Activated CD4-positive, alpha-beta T cell treated with anti-CD3 and anti-CD28 coated beads, Interleukin-2, amount 10 ng/mL, durations not matched to agents 24 days and 14 days (primary cell): ENCODE results near the gene GABBR1. TPM values are rescaled to one million over a fixed set of nuclear protein-coding genes. Genes with fewer than 3 reads are reported as not detected.
"Not testable (repeated sequence)": the region's sequence is repeated elsewhere in the genome, so short reads cannot be mapped to it uniquely, and the experiment has no call there.

Experiments
- DNase-seq: peaks from one replicate; pipeline ENCODE4 v3.0.0; 2022
- H3K27ac Mint-ChIP-seq: one replicate; pipeline ENCODE4 v1.8.0; 2022; ENCODE audit warnings: mild to moderate bottlenecking, mixed read lengths
- H3K27me3 Mint-ChIP-seq: one replicate; pipeline ENCODE4 v1.8.0; 2022; ENCODE audit warnings: mixed read lengths
- H3K36me3 Mint-ChIP-seq: one replicate; pipeline ENCODE4 v1.8.0; 2022; ENCODE audit warnings: low read depth, mild to moderate bottlenecking, mixed read lengths
- H3K4me1 Mint-ChIP-seq: one replicate; pipeline ENCODE4 v1.8.0; 2021; ENCODE audit warnings: mixed read lengths
- H3K4me3 Mint-ChIP-seq: one replicate; pipeline ENCODE4 v1.8.0; 2022; ENCODE audit warnings: mild to moderate bottlenecking, moderate library complexity, mixed read lengths
- H3K9me3 Mint-ChIP-seq: one replicate; pipeline ENCODE4 v1.8.0; 2021; ENCODE audit warnings: mixed read lengths
- intact Hi-C: fragments of 100-400 bp; cut with micrococcal nuclease; formaldehyde crosslinking; loops from one replicate; pipeline ENCODE4 v1.15.1; 2023
- total RNA-seq: library from RNA; stranded (reverse); gene quantifications from 2 replicates; pipeline ENCODE4 v1.2.3, GENCODE V29; 2022

GABBR1 gene
- total RNA-seq, result 20.4 and 24.0 TPM in 2 replicates

DNA sequence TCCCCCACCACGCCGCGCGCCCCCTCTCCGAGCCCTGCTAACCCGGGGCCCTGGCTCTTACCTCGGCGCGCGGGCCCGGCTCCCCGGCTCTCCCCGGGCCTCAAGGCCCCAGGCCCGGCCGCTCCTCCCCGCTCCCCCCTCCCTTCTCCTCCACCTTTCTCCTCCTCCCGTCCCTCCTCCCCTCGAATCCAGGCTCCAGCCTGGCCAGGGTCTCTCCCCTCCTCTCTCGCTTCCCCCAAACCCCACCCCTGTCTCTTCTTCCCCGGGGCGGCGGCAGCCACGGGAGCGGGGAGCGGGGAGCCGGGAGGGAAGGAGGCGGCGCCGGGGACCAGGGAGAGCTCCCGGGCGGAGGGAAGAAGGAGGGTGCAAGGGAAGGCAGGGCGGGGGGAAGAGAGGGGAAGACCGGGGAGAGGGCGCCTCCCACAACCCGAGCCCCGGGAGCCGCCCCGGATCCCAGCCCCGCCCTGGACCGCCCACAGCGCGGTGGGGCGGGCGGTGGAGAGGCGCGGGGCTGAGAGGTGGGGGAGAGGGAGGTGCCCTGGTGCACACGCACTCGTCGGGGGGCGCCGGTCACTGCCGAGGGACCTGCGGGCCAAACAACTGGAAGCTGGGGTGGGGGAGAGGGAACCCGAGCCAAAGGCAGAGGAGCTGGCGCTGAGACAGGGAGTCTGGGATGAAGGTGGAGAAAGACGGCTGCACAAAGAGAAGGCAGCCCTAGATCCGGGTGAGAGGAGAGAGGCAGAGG lies at the start of gene GABBR1:
Gene GABBR1, minus strand, starts transcription at position 395 of the 745 bp plus-strand sequence. CDS start 798 bp downstream, outside the sequence.
- Mint-ChIP-seq H3K27ac (peak within 1 kb of the TSS; percentile 68), H3K27me3 (peaks cover 41% of the 10 kb centered on the region), H3K4me1 (peaks cover 45% of the 10 kb centered on the region), H3K4me3 (peak within 1 kb of the TSS; percentile 94), H3K36me3 (peaks cover 8% of the 10 kb centered on the region), H3K9me3 (no peaks in the 10 kb centered on the region)
- intact Hi-C loops, result loop anchor here (1.0 kb wide), 1 partner anchor 17 kb away; no protein-coding TSS in a partner anchor
- peak; percentile 95 for DNase-seq

DNA sequence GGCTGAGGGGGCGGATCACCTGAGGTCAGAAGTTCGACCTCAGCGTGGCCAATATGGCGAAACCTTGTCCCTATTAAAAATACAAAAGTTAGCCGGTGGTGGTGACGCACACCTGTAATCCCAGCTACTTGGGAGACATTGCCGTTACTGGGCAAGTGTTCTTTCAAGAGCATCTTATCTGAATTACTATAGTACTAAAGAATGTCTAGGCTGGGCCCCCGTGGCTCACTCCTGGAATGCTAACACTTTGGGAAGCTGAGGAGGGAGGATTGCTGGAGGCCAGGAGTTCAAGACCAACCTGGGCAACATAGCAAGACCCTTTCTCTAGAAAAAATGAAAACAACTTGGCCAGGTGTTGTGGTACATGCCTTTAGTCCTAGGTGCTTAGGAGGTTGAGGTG lies 48.8 kb upstream of the GABBR1 start:
- intact Hi-C loops, result no loop called here

DNA sequence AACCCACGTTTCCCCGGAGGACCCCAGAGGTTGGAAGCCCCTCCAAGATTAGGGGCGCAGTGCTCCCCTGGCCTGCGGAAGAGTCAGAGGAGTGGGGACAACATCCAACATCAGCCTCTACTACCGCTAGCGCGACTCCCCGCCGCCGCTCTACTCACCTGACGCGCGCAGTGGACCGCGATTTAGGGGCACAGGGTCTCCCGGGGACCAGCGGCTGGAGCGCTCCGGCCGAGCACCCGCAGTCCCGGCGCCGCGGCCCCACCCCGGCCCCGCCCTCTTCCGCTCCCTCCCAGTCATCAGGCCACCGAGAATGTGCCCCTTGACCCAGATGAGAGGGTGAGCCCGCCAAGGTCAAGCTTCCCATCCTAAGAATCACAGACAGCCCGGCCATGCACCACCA lies 47.9 kb upstream of the GABBR1 start, which contains the start of gene ZFP57:
Gene ZFP57, minus strand, starts transcription at position 249 of the 400 bp plus-strand sequence. CDS start 4,149 bp downstream, outside the sequence.
- Mint-ChIP-seq H3K36me3 (no peaks in the 10 kb centered on the region), H3K9me3 (no peaks in the 10 kb centered on the region), H3K27ac (peak within 1 kb of the TSS; percentile 18), H3K4me3 (peak within 1 kb of the TSS; percentile 60), H3K27me3 (peaks cover 7% of the 10 kb centered on the region), H3K4me1 (peaks cover 16% of the 10 kb centered on the region)
- intact Hi-C loops, result no loop called here
- DNase-seq, result no peak

More for the DNA sequence above, 48.8 kb upstream of the GABBR1 start:
- Mint-ChIP-seq H3K9me3 (no peaks in the 10 kb centered on the region), H3K27ac (no peak overlapping the region), H3K4me3 (no peak overlapping the region), H3K4me1 (peaks cover 15% of the 10 kb centered on the region), H3K27me3 (peaks cover 10% of the 10 kb centered on the region), H3K36me3 (no peaks in the 10 kb centered on the region)
- DNase-seq, result no peak

DNA sequence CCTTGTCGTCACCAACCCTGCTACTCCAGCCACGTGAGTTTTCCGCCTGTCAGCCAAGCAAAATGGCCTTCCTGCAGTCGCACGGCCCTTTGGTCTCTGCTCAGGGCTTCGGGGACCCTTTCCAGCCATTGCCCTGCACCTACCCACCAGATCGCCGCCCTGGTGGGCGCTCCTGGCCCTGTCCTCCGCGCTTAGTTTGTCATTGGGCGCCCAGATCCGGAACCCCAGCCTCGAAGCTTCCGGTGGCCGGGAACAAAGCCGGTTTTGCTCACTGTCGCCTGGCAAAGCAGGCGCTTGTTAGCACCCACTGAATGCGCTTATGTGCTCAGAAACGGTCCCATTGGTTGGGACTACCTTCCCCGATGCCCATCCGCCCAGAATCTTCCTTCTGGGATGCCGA lies 47.4 kb upstream of the GABBR1 start:
- intact Hi-C loops, result no loop called here
- no peak for DNase-seq
- peaks cover 16% of the 10 kb centered on the region for H3K4me1 Mint-ChIP-seq
- H3K27me3 Mint-ChIP-seq, result peaks cover 6% of the 10 kb centered on the region
- no peaks in the 10 kb centered on the region for H3K9me3 Mint-ChIP-seq
- peak overlapping the region; percentile 60 for H3K4me3 Mint-ChIP-seq
- H3K36me3 Mint-ChIP-seq, result no peaks in the 10 kb centered on the region
- H3K27ac Mint-ChIP-seq, result peak overlapping the region; percentile 18

DNA sequence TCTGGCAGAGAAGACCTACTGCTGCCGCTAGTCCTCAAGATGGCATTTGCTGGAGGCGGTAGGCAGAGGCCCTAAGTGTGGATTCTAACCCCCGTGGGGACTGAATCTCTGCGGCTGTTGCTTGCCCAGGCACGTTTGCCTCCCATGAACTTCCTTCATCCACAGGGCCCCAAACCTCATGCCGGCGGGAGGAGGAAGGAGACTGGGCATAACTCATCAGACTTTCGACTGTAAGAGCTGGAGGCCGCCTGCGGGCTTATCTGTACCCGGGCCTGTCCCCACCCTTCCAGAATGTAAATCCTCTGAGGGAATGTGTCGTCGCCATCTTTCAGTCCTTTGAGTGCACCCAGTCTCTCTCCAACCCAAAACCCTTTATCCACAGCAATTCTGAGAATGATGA lies 47.0 kb upstream of the GABBR1 start:
- Mint-ChIP-seq H3K4me1 (peaks cover 16% of the 10 kb centered on the region), H3K27me3 (peaks cover 3% of the 10 kb centered on the region), H3K36me3 (no peaks in the 10 kb centered on the region), H3K9me3 (no peaks in the 10 kb centered on the region), H3K4me3 (peak overlapping the region; percentile 60), H3K27ac (peak overlapping the region; percentile 18)
- intact Hi-C loops, result no loop called here
- no peak for DNase-seq

DNA sequence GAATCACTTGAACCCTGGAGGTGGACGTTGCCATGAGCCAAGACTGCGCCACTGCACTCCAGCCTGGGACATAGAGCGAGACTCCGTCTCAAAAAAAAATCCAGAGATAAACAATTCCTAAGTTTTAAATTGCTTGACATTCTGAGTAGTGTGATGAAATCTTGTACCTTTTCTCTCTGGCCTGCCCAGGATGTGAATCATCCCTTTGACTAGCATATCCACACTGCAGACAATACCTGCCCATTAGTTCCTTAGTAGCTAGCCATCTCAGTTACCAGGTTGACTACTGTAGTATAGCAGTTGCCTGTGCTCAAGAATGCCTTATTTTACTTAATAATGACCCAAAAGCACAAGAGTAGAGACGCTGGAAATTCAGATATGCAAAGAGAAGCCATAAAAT lies 45.1 kb upstream of the GABBR1 start:
- no peak overlapping the region for H3K27ac Mint-ChIP-seq
- intact Hi-C loops, result no loop called here
- H3K36me3 Mint-ChIP-seq, result no peaks in the 10 kb centered on the region
- no peak for DNase-seq
- no peaks in the 10 kb centered on the region for H3K9me3 Mint-ChIP-seq
- no peaks in the 10 kb centered on the region for H3K27me3 Mint-ChIP-seq
- H3K4me3 Mint-ChIP-seq, result no peak overlapping the region
- H3K4me1 Mint-ChIP-seq, result peaks cover 11% of the 10 kb centered on the region

DNA sequence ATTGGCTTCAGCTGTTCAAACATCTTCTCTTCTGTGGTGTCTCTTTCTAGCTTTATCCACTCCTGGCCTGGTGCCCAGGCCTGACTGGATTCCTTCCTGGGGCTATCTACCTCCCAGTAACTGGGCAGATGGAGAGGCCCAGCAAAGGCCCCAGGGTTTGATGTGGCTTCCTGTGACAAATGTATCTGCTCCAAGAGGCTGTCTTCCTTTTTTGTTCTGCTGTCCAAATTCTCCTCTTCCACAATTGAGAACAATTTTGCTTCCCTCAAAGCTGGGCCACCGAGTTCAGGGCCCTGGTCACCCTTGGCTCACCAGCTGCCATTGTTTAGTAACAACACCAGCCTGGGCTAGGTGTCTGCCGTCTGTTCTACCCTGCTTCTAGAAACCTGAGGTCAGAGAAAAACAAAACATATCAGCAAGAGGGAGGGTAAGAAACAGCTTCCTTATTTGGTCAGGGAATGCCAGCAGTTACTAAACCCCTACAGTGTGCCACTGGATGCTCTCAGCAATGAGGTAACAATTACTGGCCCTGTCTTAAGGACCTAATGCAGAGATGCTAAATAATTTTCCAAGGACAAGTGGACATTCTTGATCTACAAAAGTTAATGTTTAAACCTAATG lies 44.1 kb upstream of the GABBR1 start:
- intact Hi-C loops, result no loop called here
- H3K27me3 Mint-ChIP-seq, result peaks cover 2% of the 10 kb centered on the region
- DNase-seq, result no peak
- H3K9me3 Mint-ChIP-seq, result no peaks in the 10 kb centered on the region
- H3K36me3 Mint-ChIP-seq, result no peaks in the 10 kb centered on the region
- H3K27ac Mint-ChIP-seq, result peak overlapping the region; percentile 21
- peaks cover 11% of the 10 kb centered on the region for H3K4me1 Mint-ChIP-seq
- H3K4me3 Mint-ChIP-seq, result no peak overlapping the region

DNA sequence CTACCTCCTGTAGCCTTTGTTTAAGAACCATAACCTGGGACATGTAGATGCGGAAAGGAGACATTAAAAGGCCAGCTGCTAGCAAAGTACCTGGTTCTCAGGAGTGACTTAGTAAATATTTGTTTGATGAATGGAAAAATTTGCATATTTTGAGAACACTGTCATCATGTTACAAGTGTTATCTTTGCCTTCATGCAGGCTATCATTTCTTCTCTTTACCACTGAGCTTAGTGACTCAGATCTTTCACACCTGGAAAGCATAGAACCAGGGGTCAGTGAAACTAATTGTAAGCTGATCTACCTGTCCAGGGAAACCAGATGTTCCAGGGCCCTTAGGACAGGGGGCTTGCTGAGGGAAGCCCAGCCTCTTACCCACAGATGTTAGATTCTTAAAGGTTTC lies 42.6 kb upstream of the GABBR1 start:
- Mint-ChIP-seq H3K27me3 (peaks cover 12% of the 10 kb centered on the region), H3K27ac (no peak overlapping the region)

DNA sequence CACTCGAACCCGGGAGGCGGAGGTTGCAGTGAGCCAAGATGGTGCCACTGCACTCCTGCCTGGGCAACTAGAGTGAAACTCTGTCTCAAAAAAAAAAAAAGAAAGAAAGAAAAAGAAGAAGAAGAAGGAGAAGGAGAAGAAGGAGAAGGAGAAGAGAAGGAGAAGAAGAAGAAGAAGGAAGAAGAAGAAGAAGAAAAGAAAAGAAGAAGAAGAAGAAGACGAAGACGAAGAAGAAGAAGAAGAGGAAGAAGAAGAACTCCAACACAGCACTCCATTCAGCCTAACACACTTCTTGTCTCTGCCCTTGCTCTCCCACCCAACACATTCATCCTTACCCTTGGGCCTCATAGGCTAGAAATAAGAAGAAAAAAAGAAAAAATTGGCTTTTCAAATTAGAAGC lies 41.0 kb upstream of the GABBR1 start:
- no peaks in the 10 kb centered on the region for H3K9me3 Mint-ChIP-seq
- peaks cover 16% of the 10 kb centered on the region for H3K27me3 Mint-ChIP-seq
- H3K4me3 Mint-ChIP-seq, result no peak overlapping the region
- H3K4me1 Mint-ChIP-seq, result peaks cover 11% of the 10 kb centered on the region
- H3K27ac Mint-ChIP-seq, result no peak overlapping the region
- intact Hi-C loops, result no loop called here
- no peak for DNase-seq
- no peaks in the 10 kb centered on the region for H3K36me3 Mint-ChIP-seq

More for the DNA sequence above, 42.6 kb upstream of the GABBR1 start:
- DNase-seq, result no peak
- Mint-ChIP-seq H3K4me3 (no peak overlapping the region), H3K36me3 (no peaks in the 10 kb centered on the region), H3K4me1 (peaks cover 11% of the 10 kb centered on the region), H3K9me3 (no peaks in the 10 kb centered on the region)
- intact Hi-C loops, result no loop called here

DNA sequence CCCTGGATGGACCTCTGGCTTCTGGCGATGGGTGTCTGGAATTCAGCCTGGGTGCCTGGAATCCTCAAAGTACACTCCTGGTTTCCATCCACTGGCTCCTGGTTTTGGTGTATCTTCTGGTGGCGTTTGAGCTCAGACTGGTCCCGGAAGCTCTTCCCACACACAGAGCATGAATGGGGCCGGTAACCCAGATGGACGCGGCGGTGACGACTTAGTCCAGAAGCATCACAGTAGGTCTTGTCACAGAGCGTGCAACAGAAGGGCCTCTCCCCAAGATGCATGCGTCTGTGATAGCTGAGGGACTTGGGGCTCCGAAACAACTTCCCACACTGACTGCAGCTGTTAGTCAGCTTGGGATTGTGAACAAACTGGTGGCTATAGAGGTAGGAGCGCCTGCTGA lies 40.2 kb upstream of the GABBR1 start:
- Mint-ChIP-seq H3K27me3 (peaks cover 20% of the 10 kb centered on the region), H3K36me3 (no peaks in the 10 kb centered on the region), H3K27ac (no peak overlapping the region), H3K4me3 (no peak overlapping the region), H3K9me3 (no peaks in the 10 kb centered on the region), H3K4me1 (peaks cover 11% of the 10 kb centered on the region)
- intact Hi-C loops, result no loop called here
- DNase-seq, result no peak

DNA sequence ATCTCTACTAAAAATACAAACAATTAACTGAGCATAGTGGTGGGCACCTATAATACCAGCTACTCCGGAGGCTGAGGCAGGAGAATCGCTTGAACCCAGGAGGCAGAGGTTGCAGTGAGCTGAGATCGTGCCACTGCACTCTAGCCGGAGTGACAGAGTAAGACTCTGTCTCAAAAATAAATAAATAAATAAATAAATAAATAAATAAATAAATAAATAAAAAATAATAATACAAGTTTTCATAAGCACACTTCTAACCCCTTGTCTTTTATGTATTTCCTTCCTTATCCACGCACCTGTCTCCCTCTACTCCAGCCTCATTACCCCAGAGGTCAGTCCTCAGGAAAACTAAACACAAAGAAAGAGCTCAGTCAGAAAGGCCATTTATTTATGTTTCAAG lies 39.1 kb upstream of the GABBR1 start:
- H3K36me3 Mint-ChIP-seq, H3K4me3 Mint-ChIP-seq, H3K4me1 Mint-ChIP-seq, intact Hi-C loops, H3K27ac Mint-ChIP-seq, H3K9me3 Mint-ChIP-seq, DNase-seq: not testable (repeated sequence)
- peaks cover 25% of the 10 kb centered on the region for H3K27me3 Mint-ChIP-seq

DNA sequence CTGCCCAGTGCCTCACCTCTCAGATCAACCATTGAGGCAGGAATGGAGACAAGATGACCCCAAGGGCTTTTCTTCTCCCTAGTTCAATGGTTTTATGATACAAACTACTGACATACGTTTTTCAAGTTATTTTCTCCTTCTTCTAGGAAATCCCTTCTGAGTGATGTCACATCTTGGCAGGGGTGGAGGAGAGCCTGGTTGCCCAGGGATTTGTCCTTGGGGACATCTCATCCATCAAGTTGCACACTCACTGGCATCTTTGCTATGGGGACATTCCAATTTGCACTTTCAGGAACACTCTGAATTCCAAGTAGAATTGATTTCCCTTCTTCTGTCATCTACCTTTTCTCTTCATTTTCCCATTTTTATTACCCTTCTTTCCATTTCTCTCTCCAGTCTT lies 38.0 kb upstream of the GABBR1 start:
- peaks cover 28% of the 10 kb centered on the region for H3K27me3 Mint-ChIP-seq
- H3K4me1 Mint-ChIP-seq, result peaks cover 1% of the 10 kb centered on the region
- H3K36me3 Mint-ChIP-seq, result no peaks in the 10 kb centered on the region
- no peak overlapping the region for H3K27ac Mint-ChIP-seq
- intact Hi-C loops, result no loop called here
- no peak for DNase-seq
- H3K9me3 Mint-ChIP-seq, result no peaks in the 10 kb centered on the region
- no peak overlapping the region for H3K4me3 Mint-ChIP-seq

DNA sequence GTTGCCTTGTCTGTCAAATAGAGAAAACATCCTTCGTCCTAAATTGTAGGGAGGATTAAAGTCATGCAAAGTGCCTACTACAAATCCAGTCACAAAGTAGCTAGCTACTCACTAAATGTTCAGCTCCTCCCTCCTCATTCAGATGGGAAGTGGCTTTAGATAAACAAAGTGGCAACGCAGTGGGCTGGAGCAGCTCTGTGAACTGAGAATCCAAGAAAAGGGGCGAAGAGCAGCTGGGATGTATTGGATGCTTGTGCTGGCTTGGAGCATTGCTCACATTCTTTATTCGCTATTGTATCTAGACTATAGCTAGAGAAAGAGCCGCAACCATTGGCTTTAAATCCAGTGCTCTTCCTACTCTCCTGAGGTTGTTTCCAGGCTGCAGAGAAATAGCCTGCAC lies 34.2 kb upstream of the GABBR1 start:
- Mint-ChIP-seq H3K4me3 (no peak overlapping the region), H3K27ac (no peak overlapping the region), H3K9me3 (no peaks in the 10 kb centered on the region), H3K27me3 (peaks cover 36% of the 10 kb centered on the region), H3K36me3 (no peaks in the 10 kb centered on the region), H3K4me1 (no peaks in the 10 kb centered on the region)
- DNase-seq, result no peak
- intact Hi-C loops, result no loop called here

DNA sequence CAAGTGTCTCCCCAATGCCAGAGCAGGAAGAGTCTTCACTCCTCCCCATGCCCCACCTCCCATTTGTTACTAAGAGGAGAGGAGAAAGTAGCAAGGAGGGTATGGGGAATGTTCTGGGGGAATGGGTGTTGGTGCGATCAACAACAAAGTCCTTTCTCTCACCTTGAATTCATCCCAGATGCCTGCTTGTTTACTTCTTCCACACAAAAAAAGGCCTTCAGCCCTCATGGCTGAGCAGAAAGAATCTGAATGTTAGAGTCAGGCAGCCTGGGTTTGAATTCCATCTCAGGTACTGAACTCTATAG lies 33.8 kb upstream of the GABBR1 start:
- Mint-ChIP-seq H3K27me3 (peaks cover 40% of the 10 kb centered on the region), H3K36me3 (no peaks in the 10 kb centered on the region), H3K4me1 (no peaks in the 10 kb centered on the region), H3K4me3 (no peak overlapping the region), H3K27ac (no peak overlapping the region), H3K9me3 (no peaks in the 10 kb centered on the region)
- no peak for DNase-seq
- intact Hi-C loops, result no loop called here
